C4-2B (cell line): ENCODE results near the gene ISX.

Experiments
- H3K27ac ChIP-seq: fragments of 450-650 bp; 2 replicates; pipeline ENCODE4 v1.5.1; 2017
- CTCF ChIP-seq: fragments of 450-650 bp; conservative IDR thresholded peaks from 2 replicates; pipeline ENCODE4 v1.5.1; 2017; ENCODE audit warnings: mild to moderate bottlenecking
- ZFX ChIP-seq: fragments of 450-650 bp; IDR thresholded peaks from 2 replicates; pipeline ENCODE4 v1.6.1; 2017

The ISX gene

GRCh38 chr22:35032571-35032970 lies 33.4 kb upstream of the ISX start:
- no peak overlapping the region for H3K27ac ChIP-seq
- TF ChIP-seq ZFX (no peak), CTCF (no peak)

DNA sequence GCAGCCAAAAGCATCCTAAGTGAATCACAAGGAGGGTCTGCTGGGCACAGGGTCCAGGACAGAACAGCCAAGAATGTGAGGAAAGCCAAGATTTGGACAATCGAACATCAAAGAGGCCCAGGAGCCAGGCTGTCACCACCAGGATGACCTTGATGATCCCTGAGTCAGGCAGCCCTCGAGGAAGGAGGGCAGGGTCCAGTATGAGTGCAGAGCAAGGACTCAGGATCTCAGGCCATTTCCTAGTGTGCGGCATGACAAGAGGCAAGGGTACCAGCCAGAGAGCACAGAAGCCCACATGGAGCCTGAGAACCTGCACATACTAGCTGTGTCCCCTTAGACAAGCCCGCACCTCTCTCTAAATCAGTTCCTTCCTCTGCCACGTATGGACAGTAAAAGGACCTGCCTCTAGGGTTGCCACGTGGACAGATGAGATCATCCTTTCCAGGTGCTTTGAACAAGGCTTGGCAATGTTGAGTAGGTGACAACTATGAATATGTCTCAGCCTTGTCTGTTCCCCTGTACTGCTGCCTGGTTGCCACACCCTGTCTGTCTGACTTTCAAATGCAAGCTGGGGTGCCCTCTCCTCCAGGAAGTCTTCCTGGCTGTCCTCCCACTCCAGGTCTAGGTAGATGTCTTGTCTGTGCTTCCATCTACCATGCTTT lies 32.2 kb upstream of the ISX start:
- H3K27ac ChIP-seq: no peak overlapping the region
- TF ChIP-seq ZFX: no peak
- TF ChIP-seq CTCF: no peak

DNA sequence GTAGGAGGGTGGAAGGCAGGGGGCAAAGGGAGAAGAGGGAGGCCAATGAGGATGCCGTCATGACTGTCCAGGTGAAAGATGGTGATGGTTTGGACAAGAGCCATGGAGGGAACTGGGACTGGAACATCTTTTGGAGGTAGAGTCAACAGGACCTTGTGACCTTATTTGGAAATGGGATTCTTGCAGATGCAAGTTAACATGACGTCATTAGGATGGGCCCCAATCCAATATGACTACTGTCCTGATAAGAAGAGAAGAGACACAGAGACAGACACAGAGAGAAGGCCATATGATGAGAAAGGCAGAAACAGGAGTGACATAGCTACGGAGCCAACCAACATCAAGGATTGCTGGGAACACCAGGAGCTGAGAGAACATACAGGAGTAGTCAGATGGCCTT lies 31.0 kb upstream of the ISX start:
- no peak for TF ChIP-seq ZFX
- TF ChIP-seq CTCF: no peak
- no peak overlapping the region for H3K27ac ChIP-seq

GRCh38 chr22:35037089-35037488 lies 28.9 kb upstream of the ISX start:
- H3K27ac ChIP-seq: no peak overlapping the region
- TF ChIP-seq CTCF (peak; percentile 68), ZFX (no peak)

- H3K27ac ChIP-seq: no peak overlapping the region
- TF ChIP-seq ZFX: no peak
Measured at GRCh38 chr22:35039625-35040024, 26.3 kb upstream of the ISX start.

GRCh38 chr22:35043252-35043933 lies 22.6 kb upstream of the ISX start:
- H3K27ac ChIP-seq: no peak overlapping the region
- TF ChIP-seq ZFX: no peak
- peak; percentile 38 for TF ChIP-seq CTCF

GRCh38 chr22:35043934-35044319 lies 22.0 kb upstream of the ISX start:
- no peak overlapping the region for H3K27ac ChIP-seq
- TF ChIP-seq CTCF (no peak), ZFX (no peak)
